ENCODE data around the gene STRN3.

DNA sequence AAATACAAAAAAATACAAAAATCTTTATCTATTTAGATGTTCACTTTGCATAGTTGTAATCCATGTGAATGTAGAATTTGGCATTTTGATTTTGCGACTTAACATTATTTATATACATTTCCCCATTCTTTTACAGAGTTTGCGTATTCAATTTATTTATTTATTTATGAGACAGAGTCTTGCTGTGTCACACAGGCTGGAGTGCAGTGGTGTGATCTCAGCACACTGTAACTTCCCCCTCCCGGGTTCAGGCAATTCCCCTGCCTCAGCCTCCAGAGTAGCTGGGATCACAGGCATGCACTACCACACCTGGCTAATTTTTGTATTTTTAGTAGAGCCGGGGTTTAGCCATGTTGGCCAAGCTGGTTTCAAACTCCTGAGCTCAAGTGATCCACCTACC is 25.3 kb upstream of the STRN3 start:
- TF ChIP-seq EZH2 (IDR thresholded peaks at IDR 0.05; ENCODE audit: insufficient read depth, poor library complexity, severe bottlenecking) (no peak), EZH2phosphoT487 (IDR thresholded peaks at IDR 0.05; ENCODE audit: insufficient read depth, low read depth) (no peak)

All from GM23248 (cell line).